Subcutaneous abdominal adipose tissue (tissue), 5 donors: Measurements from ENCODE around the gene POLR1H.

Experiments
- H3K27ac ChIP-seq: one replicate; pipeline ENCODE4 v1.7.0; 2013; ENCODE audit warnings: low read depth, mild to moderate bottlenecking, inconsistent platforms, low read length, moderate library complexity
- H3K27me3 ChIP-seq, 5 donors: one replicate each; pipeline ENCODE4 v1.7.0; 2013; ENCODE audit warnings: low read length in 5 of 5, inconsistent platforms in 1 of 5; ENCODE audit not compliant: control insufficient read depth in 5 of 5, insufficient read depth in 4 of 5
- H3K36me3 ChIP-seq, 5 donors: one replicate each; pipeline ENCODE4 v1.7.0; 2013; ENCODE audit warnings: low read length in 5 of 5; ENCODE audit not compliant: control insufficient read depth in 5 of 5, insufficient read depth in 5 of 5
- H3K4me1 ChIP-seq, 5 donors: one replicate each; pipeline ENCODE4 v1.7.0; 2013; ENCODE audit warnings: low read length in 5 of 5, mild to moderate bottlenecking in 3 of 5, moderate library complexity in 1 of 5; ENCODE audit not compliant: control insufficient read depth in 5 of 5, insufficient read depth in 5 of 5
- H3K4me3 ChIP-seq, 5 donors: one replicate each; pipeline ENCODE4 v1.7.0; 2013; ENCODE audit warnings: low read length in 5 of 5, low read depth in 1 of 5
- H3K9ac ChIP-seq, 5 donors: one replicate each; pipeline ENCODE4 v1.7.0; 2013; ENCODE audit warnings: low read length in 5 of 5, mild to moderate bottlenecking in 4 of 5, moderate library complexity in 3 of 5
- H3K9me3 ChIP-seq, 5 donors: one replicate each; pipeline ENCODE4 v1.7.0; 2013; ENCODE audit warnings: low read length in 5 of 5; ENCODE audit not compliant: control insufficient read depth in 5 of 5
- donor health status: healthy.
- donor health status: healthy.
- donor health status: healthy.
- donor health status: healthy.
- donor health status: healthy.

POLR1H gene

DNA sequence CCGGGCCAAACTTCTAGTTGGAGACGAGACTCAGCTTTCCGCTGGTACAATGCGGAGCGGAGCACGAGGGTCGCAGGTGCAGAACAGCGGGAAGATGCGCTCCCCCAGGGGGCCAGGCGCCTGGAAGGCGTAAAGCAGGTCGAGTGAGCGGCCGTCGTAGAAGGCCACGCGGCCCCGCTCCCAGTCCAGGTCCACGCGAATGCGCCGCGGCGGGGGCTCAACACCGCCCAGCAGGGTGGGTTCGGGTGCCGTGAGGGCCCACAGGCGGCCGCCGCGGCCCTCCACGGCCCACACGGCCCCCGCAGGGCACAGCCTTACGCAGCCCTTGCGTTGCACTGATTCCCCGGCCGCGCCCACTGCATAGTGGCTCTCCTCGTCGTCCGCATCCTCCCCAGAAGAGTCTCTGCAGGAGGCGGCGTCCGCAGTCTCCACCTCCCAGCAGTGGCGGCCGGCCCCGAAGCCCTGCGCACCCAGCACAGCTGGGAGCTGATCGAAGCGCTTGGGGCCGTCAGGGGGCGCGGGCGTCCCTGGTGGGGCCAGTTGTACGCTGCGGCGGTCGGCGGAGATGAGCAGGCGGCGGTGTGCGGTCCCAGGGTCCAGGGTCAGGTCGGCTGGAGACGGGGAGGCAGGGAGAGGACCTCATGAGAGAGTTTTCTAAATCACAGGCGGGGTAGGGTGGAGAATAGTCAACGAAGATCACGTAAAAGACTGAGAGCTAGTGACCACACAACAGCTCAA lies 10.2 kb downstream of the POLR1H start:
- Histone ChIP-seq H3K4me1 (peaks cover 3 to 42% (median 36%) of the 10 kb centered on the region in 5 donors), H3K9me3 (no peaks in the 10 kb centered on the region), H3K36me3 (peaks cover 0 to 19% (median 11%) of the 10 kb centered on the region in 5 donors), H3K27ac (no peak overlapping the region), H3K4me3 (peak overlapping the region in 3 of 5 donors; percentile 5 to 40 (median 18)), H3K27me3 (peaks cover 44 to 55% (median 48%) of the 10 kb centered on the region in 5 donors), H3K9ac (no peak overlapping the region)

DNA sequence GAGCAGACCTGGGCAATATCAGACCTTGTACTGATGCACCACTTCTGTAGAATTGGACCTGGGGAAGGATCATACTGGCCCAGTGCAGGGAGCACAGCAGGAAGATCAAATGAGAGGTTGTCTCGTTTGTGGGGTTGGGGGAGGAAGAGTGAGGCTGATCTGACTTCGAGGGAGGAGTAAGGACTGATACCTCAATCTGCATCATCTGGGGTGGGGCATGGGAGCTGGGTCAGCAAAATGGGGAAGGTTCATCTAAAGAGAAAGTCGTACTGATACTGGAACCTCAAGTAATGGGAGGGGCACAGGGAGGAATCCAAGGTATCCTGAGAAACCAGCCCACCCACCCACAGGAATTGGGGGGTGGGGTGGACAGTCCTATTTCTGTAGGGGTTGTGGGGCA lies 10.8 kb downstream of the POLR1H start:
- Histone ChIP-seq H3K36me3 (peaks cover 0 to 19% (median 11%) of the 10 kb centered on the region in 5 donors), H3K4me1 (peaks cover 0 to 37% (median 31%) of the 10 kb centered on the region in 5 donors), H3K27me3 (peaks cover 44 to 56% (median 48%) of the 10 kb centered on the region in 5 donors), H3K9ac (no peak overlapping the region), H3K27ac (no peak overlapping the region), H3K4me3 (peak overlapping the region in 1 of 5 donors; percentile 5), H3K9me3 (no peaks in the 10 kb centered on the region)

DNA sequence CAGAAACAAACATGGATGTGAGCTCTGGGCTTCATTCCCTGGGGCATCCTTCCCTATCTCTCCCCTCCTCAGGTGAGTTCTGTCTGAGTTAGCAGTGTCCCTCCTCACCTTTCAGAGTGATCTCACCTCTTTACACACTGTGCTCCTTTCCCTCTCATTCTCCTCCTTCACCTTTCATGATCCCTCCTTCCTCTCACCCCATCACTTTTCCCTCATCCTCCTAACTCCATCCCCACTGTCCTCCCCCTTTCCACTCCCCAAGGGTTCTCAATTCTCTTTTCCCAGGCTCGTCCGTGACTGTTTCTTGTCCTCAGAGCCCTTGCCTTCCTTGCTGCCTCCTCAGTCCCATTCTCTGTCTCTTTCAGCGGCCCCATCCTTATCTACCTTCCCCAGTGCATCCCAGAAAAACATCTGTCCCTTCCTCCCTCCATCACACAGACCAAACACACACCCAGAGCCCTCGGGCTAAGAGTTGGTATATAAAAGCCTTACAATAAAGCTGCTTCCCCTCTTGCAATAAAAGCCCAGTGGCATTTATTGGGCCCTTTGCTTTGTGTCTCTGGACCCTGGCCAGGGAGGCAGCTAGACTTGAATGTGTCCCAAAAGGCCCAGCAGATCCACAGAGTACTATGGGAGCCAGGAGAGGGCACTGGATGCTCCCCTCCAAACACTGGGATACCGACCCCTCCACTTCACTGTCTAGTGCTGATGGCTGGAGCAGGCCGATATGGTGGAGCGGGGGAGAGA lies 12.6 kb downstream of the POLR1H start:
- Histone ChIP-seq H3K9ac (no peak overlapping the region), H3K4me1 (peaks cover 0 to 25% (median 24%) of the 10 kb centered on the region in 5 donors), H3K4me3 (no peak overlapping the region), H3K36me3 (peaks cover 0 to 15% (median 11%) of the 10 kb centered on the region in 5 donors), H3K27me3 (peaks cover 44 to 60% (median 53%) of the 10 kb centered on the region in 5 donors), H3K27ac (no peak overlapping the region), H3K9me3 (no peaks in the 10 kb centered on the region)

DNA sequence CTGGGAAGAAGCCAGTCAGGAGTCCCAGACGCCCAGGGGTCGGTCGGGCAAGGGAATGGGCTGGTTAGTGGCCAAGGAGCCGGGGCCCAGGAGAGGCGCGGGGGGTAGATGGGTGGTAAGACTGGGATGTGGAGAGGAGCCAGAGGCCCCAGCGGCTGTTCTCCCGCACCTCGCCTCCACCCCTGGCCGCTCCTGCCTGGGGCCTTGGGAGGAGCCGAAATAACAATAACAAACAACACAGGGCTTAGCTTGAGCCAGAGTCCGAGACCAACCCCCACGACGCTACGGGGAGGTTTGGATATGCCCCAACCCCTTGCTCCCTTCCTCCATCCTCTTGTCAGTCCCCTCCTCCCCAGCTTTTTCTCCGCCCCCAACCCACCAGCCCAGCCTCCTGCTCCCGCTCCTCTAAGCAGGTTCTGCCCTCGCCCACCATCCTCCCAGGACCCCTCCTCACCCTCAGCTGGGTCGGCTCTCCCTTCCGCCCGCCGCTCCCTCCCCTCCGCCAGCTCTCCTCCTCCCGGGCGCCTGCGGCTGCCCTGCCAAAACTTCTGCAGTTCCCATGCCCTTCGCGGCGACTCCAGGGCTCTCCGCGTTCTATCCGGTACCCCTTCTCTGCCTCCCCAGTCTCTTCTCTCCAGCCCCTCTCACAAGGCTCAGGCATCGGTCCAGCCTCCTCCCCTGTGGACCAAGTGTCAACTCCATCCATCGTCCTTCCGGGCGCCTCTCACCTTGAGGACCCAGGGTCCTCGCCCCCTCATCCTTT lies 13.4 kb downstream of the POLR1H start:
- Histone ChIP-seq H3K27ac (no peak overlapping the region), H3K4me1 (peaks cover 0 to 25% (median 24%) of the 10 kb centered on the region in 5 donors), H3K9ac (no peak overlapping the region), H3K9me3 (no peaks in the 10 kb centered on the region), H3K36me3 (peaks cover 0 to 7% (median 5%) of the 10 kb centered on the region in 5 donors), H3K4me3 (peak overlapping the region in 2 of 5 donors; percentile 14 to 27), H3K27me3 (peaks cover 44 to 67% (median 56%) of the 10 kb centered on the region in 5 donors)

DNA sequence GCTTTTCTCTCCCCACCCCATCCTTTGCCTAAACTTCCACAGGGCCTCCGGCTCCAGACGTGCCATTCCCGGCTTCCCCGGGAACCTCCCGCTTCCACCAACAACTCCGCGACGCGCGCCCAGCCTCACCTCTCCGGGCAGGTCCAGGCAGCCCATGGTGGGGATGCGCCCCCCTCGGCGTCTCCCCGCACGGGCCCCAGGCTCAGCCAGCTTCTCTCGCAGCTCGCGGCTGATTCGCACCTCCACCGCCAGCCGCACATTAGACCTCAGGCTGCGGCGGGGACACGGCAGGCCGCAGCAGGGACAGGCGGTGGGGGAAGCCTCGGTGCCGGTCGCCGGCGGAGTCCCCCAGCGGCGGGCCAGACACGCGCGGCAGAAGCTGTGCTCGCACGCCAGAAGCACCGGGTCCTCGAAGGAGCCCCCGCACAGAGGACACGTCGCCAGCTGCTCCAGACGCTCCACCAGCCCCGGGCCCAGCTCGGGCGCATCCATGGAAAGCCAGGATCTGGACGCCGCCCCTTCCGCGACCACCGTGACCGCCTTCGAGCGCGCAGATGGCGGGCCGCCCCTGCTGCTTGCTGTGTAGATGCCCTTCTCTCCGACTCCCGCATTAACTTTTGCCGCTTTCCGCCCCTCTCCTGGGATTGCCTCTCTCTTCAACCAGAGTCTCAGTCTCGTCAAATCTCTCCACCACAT lies 14.2 kb downstream of the POLR1H start, which contains the start of gene RNF39:
Gene RNF39 (minus strand): TSS at position 676 of the 696 bp plus-strand sequence. CDS start 184 bp downstream, at position 492.
- Histone ChIP-seq H3K36me3 (no peaks in the 10 kb centered on the region), H3K27me3 (peaks cover 44 to 67% (median 56%) of the 10 kb centered on the region in 5 donors), H3K4me1 (peaks cover 0 to 25% (median 24%) of the 10 kb centered on the region in 5 donors), H3K9ac (no peak within 1 kb of the TSS), H3K27ac (no peak within 1 kb of the TSS), H3K4me3 (peak within 1 kb of the TSS in 3 of 5 donors; percentile 14 to 27 (median 17)), H3K9me3 (no peaks in the 10 kb centered on the region)

DNA sequence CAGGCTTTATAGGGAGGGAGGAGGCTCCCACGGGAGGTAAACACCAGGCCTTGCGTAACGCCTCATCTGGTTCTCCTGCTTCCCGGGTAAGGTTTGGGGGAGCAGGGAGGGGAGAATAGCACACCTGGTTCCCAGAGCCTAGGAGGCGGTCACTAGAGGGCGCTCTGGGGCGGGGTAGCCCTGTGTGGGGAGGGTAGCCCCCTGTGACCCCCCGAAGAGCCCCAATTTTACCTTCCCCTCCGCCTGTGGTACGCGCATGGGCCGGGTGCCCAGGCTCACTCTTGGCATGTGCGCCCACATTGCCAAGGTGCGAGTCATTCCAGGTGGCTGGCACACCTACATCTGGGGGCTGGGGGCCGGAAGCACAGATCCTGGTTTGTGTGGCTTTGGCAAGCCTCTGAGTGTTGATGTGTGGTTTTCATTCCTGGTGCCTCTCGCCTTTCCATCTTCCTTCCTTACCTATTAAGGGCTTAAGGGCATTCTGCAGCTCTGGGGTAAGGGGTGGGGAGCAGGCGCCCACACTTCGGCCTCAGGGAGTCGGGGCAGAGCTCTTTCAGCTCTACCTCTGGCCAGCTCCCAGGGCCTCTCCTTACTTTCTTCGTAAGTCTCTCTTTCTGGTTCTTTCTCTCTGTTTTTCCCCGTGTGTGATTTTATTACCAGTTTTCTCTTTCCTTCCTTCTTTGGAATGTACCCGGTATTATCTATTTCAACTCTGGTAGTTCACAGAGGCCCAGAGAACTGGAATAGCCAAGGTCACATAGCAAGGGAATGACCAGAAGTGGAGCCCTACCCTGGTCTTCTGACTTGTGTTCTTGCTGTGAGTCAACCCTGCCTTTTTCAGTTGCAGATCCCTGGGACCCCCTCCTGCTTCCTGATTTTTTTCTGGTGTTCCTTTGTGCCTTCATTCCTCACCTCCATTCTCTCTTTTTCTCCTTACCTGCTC lies 15.0 kb downstream of the POLR1H start:
- Histone ChIP-seq H3K4me1 (peaks cover 0 to 22% (median 21%) of the 10 kb centered on the region in 5 donors), H3K4me3 (no peak overlapping the region), H3K9ac (no peak overlapping the region), H3K27me3 (peaks cover 40 to 63% (median 54%) of the 10 kb centered on the region in 5 donors), H3K27ac (no peak overlapping the region), H3K9me3 (no peaks in the 10 kb centered on the region), H3K36me3 (no peaks in the 10 kb centered on the region)

DNA sequence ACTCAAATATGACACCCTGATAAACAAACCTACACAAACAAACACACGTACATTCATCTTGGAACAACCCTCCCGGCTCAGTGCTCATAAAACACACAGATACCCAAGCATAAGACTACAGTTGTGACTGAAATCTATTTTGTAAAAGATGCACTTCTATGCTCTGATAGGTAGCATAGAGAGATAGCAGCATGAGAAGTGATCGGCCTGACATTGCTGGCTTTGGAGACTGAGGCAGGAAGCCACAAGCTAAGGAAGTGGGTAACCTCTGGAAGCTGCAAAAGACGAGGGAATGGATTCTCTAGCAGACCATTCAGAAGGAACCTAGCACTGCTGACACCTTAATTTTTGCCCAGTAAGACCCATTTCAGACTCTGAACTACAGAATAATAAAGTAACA lies 16.2 kb downstream of the POLR1H start:
- Histone ChIP-seq H3K4me1 (peaks cover 0 to 15% (median 14%) of the 10 kb centered on the region in 5 donors), H3K4me3 (no peak overlapping the region), H3K9me3 (no peaks in the 10 kb centered on the region), H3K27me3 (peaks cover 30 to 52% (median 43%) of the 10 kb centered on the region in 5 donors), H3K27ac (no peak overlapping the region), H3K9ac (no peak overlapping the region), H3K36me3 (no peaks in the 10 kb centered on the region)

DNA sequence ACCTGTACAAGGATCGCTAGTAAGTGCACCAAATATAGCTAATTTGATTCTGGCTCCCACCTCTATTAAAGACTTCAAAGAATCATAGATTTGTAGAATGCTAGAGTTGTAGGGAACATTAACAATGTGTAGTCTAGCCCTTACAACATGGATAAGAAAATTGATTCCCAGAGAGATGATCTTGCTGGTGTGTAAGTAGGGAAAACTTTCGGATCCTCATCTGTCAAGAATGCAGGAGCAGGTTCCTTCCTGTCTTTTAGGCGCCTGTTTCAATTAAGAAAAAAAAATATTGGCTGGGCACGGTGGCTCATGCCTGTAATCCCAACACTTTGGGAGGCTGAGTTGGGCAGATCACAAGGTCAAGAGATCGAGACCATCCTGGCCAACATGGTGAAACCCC lies 26.8 kb downstream of the POLR1H start:
- Histone ChIP-seq H3K4me3 (no peak overlapping the region), H3K9me3 (no peaks in the 10 kb centered on the region), H3K9ac (no peak overlapping the region), H3K4me1 (peaks cover 4 to 15% (median 13%) of the 10 kb centered on the region in 5 donors), H3K27ac (no peak overlapping the region), H3K27me3 (peaks cover 0 to 8% (median 1%) of the 10 kb centered on the region in 5 donors), H3K36me3 (no peaks in the 10 kb centered on the region)
